Embryonic facial prominence (tissue), 1 donor: Measurements from ENCODE around the gene SYT15B.
"Not testable (repeated sequence)": the region's sequence is repeated elsewhere in the genome, so short reads cannot be mapped to it uniquely, and the experiment has no call there.

Experiments used
- DNase-seq: peaks from one replicate; pipeline ENCODE4 v3.0.0-alpha.2; 2016; ENCODE audit errors: extremely low spot score

The SYT15B gene

DNA sequence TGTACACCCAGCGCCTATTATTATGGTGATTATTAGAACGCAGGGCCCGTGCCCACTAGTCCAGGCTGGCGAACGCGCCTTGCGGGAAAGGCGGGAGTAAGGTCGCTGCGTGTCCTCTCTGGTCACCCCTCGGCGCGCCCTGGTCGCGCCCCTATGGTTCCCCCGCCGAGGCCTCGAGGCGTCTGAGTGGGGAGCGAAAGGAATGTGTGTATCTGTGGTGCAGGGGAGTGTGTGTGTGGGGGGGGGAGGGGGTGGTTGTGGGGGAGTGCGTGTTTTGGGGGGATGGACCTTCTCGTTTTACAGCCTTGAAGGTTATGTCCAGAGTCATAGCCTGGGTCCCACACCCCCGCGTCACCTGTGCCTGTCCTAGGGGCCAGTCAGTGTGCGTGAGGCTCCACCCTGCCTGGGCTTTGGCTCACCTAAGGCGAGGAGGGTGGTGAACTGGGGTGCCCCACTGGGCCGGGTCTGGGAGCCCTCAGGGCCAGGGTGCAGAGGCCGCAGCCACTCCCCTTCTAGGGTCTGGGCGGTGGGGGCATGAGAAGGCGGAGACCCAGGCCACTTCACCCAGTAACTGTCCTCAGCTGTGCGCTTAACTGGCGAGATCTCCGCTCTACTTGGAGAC lies at the start of gene SYT15B:
SYT15B (minus strand) TSS at position 39 of the 622 bp plus-strand sequence. CDS start 952 bp downstream, outside the sequence.
- DNase-seq, result not testable (repeated sequence)

DNA sequence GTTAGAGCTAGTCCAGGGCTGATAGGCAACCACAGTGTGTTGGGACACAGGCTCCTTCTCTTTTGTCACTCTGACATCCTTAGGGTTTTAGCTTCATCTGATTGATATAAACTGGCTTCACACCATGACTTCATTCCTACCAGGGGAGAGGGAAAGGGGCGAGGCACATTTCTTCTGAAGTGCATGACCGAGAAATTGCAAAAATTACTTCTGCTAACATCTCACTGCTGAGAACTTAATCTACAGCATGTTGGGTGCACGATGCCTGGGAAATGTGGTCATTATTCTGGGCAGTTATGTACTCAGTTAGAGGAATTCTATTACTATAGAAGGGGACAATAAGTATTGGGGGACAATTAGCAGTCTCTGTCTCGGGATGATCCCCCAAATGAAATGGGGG lies 16.2 kb upstream of the SYT15B start:
- not testable (repeated sequence) for DNase-seq

DNA sequence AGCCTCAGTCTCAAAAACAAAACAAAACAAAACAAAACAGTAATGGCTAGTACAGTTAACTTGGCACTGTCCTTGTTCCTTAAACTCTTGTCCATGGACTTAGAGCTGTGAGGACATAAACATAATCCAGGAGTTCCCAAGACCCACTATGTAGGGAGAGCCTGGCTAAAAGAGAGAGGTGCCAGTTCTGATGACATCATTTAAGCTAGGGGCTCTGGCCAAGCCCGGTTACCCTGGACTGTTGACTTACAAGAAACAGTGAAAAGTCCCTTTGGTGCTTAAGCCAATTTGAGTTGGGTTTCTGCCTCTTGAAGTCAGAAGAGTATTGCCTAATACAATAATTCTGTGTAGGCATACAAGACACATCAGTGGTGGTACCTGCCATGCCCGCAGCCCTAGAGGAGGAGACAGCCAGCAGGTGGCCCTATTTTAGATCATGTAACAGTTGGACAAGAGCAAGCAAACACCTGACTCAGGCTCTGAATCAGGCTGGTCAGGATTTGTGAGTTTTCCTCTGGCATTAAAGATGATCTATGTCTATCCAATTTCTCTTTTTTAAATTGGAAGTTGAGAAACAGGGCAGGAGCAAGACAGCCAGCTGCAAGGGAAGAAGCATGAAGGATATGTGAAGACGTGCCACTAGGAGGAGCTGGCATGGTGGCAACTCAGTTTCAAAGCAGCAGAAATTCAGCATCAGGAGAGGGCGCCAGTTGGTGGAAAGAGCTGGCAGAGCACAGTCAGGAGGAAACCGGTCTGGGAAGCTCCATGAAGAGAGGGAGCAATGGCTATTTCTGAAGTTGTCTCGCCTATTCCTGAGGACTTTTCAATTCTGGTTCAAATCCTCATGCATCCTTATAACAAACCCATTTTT lies 12.2 kb upstream of the SYT15B start:
- peak; percentile 8 for DNase-seq

DNA sequence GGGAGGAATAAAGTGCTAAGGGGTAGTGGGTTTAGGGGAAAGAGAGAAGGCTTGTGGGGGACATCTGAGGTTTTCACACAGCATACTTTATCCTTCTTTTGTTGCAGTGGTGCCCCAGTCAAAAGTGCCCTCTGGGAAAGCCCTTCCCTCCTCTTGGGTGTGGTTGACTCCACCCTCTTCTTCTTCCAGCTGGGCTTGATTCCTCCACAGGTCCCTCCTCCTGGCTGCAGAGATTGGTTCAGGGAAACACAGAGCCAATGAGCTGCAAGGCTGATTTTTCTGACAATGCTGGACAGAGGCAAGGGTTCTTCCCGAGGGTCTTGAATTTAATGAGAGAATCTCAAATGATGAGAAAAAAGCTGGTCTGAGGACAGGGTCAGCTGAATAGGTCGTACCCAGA lies 7.4 kb upstream of the SYT15B start:
- DNase-seq, result not testable (repeated sequence)

DNA sequence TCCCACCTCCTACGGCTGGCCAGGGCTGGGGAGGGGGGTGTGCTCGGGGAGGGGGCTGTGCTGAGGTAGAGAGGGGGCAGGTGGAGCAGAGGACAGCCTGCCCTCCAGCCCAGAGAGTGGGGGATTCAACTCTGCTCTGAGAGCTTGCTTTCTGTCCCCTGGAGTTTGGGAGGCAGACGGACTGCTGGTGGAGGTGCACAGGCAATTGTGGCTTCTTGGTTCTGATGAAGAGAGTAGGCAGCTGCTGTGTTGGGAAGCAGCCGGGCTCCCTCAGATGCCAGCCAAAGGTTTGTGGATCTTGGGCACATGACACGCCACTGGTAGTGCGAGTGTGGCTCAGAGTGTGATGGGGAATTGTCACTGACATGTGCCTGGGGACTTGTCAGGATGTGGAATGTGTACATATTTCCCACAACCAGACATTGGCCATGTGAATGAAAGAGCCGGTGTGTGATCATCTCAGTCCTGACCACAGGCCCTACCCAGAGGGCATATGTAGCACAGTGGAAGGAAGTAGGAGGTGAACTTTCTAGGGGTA lies 5.3 kb upstream of the SYT15B start:
- not testable (repeated sequence) for DNase-seq

DNA sequence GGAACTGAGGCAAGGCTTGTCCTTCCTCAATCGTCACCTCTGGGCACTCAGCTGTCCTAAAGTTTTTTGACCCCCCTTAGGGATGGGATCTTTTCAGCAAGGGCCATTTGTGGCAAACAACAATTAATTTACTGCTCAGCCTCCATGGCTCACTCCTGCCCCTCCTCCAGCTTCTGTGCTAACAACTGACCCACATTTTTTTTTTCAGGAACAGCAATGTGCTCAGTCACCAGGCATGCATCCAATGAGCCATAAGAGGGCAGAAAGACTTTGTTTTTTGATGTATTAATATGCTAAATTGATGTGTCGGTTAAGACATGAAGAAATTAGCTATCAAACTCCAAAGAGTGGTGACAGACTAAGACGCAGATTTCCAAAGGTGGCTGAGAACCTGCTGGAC lies 4.7 kb upstream of the SYT15B start:
- DNase-seq, result peak; percentile 4

DNA sequence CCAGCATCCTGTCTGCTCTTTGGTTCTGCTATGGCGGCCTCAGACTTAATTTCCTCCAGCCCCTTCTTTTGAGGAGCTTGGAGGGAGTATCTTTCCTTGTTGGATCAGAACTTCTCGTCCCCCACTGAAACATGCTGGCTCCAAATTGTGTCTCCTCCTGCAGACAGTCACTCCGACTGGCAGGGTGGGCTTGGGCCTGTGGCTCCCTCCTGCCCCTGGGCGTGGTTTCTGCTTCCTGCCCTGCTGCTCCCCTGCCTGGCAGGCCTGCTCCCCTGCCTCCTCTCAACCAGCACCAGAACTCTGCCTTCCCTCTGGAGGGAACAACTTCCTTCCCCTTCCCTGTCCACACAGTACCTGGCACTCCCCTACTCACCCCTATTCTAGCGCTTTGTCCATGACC lies 3.8 kb upstream of the SYT15B start:
- not testable (repeated sequence) for DNase-seq

DNA sequence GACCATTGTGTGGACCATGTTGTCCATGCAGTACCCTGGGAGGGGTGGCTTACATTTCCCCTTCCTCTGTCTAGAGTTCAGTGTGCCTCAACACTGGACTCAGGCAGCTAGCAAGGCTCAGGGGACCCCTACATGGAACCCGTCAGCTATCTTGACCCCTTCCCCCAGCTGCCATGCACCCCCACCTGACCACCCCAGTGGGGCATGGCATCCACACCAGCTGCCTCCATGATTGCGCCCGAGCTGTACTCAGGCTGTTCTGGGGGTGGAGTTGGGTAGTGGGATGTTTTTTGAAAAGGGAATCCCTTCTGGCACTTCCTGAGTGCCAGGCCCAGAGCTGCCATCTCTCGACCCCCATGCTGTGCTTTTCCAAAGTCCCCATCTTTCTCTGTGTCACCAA lies 1.8 kb upstream of the SYT15B start:
- not testable (repeated sequence) for DNase-seq

DNA sequence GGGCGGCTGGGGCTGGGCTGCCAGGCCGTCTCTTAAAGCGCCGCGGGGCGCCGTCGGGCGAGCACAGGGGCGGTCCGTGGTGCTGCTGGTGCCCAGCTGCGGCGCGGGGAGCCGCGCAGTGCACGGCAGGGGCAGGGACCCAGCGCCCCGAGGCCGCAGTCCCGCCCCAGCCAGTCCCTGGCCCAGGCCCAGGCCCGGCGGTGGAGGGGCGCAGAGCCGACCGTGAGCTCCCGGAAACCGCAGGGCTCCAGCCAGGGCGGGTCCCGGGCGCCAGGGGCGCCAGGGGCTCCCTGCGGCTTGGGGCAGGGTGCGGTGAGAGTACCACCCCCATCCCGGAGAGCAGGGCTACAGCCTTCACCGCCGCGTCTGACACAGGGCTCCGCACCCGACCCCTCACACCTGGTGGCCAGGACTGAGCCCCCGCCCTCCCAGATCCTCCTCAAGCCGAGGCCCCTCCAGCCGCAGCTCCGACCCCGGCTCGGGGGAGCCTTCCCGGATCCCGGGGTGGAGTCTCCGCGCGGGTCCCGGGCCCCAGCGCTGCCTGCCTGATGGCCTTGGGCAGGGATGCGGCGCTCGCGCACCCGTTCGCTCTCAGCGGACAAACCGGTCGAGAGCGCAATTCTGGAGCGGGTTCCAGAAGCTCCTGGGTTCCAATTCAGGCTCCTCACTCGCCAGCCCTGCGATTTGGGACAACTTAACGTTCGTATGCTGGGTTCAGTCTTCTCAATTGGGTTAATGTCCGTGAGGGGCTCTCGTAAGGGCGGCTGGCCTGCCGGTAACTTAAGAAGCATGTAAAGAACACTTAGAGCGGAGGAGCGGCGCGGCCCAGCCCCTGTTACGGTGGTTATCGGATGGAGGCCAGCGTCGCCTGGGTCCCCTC lies 478 bp downstream of the SYT15B start:
- DNase-seq, result peak; percentile 4

DNA sequence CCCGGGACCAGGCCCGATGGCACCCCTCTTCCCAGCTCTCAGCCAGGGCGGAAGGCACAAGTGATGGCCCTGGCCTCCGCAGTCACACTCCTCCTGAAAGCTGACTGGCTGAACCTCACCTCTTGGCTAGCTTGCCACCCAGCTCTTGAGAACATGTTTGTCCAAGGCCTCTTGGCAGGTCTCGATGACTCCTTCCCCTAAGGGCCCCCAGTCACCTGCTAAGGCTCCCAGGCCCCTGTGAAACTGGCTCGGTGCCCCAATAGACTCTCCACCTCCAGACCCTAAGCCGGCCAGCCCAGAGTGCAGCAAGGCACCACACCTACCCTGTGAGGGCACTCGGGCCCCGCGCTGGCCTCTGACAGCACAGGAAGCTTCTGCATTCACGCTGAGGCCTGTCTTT lies 4.5 kb downstream of the SYT15B start:
- not testable (repeated sequence) for DNase-seq

DNA sequence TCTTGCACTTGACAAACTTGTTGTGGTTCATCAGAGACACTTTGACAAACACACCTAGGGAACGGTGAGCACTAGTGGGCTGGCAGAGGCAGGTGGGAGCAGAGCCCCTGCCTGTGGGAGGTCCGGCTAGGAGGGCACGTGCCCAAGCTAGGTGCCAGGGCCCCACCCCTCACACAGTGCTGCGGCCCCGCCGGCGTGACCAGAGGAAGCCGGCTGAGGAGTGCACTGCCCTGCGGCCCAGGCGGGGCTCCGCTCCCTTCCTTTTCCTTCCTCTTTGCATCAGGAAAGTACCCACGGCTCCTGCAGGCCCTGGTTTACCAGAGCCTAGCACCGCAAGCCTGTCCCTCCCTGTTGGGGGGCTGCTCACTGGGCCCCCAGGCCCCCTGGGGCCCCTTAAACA lies 7.2 kb downstream of the SYT15B start:
- not testable (repeated sequence) for DNase-seq

DNA sequence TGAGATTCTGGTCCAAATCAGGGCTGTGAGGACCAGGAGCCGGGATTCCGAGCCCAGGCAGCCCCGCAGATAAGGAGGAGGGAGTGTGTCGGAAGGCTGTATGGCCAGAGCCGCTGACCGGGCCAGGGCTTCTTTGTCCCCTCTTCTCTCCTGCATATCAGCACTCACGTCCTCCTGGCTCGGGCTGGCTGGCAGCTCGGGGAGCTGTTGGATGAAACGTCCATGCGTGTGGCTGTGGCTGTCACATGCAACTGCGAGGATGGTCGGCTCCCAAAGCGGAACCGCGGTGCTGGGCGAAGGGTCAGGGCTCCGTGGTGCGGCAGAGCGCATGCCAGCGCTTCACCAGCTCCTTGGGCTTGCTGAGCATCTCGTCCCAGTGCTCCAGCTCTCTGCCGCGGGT lies 9.5 kb downstream of the SYT15B start:
- DNase-seq, result not testable (repeated sequence)

DNA sequence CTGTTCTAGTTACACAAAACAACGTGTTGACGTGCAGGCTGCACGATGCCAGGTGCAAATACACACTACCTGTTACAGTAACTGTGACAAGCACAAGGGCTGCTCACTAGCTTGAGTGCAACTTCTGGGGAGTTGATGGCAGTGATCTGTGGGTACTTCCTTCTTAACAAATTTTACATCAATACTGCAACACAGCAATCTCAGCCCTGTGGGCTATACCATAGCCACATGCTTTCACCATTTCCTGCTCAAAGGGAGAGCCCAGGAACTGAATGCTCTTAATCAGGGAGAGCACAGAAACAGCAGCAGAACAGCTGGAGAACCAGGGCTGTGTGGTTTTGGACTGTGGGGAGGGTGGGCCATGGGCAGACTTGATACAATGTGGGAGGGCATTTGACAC lies 10.2 kb downstream of the SYT15B start:
- not testable (repeated sequence) for DNase-seq

DNA sequence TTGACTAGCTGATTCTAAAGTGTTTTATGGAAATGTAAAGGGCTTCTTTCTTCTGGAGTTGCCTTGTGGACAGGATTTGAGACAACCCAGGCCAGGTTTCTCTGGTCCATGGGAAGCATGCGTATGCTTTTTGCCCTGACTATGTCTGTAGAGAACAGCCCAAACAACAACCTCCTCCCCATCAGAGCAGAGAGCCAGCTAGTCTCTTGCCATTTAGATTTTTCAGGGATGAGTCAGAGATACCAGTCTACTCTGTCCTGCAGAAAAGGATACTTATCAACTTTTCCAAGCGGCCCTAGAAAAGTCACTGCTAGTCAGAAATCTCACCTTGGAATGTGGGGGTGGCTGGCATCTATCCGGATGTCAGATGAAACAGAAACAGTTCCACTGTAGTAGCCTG lies 11.6 kb downstream of the SYT15B start:
- DNase-seq, result not testable (repeated sequence)

DNA sequence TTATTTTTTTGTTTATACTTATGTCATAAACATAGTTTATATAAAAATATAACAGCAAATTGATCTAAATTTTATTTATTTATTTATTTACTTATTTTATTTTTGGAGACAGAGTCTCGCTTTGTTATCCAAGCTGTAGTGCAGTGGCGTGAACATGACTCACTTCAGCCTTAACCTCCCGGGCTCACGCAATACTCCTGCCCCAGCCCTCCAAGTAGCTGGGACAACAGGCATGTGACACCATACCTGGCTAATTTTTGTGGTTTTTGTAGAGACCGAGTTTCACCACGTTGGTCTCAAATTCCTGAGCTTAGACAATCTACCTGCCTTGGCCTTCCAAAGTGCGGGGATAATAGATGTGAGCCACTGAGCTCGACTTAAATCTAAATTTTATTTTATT lies 13.0 kb downstream of the SYT15B start:
- DNase-seq, result not testable (repeated sequence)

DNA sequence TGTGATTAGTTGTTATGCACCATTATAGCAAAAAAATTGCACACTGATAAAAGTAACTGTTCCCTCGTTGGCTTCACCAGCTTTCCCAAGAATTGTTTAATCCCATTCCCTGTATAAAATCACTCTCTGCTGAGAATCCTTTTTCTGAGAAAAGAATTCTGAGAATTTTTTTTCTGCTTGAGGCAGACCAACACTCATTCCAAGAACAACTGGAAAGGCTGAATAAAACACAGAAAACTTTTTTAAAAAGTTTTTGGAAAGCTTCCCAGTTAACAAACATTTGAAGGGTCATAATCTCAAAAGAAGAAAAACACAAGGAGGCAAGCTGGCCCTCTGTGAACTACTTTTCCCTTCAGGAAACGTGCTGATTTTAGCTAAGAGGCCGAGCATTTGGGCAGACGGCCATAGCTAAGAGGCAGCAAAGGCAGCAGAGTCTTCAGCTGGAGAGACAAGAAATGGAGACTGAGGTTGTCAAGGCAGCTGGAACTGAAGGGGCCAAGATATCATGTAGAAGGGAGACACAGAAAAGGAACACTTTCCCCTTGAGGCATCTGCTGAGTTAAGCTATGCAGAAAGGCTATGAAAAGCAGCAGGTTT lies 16.5 kb downstream of the SYT15B start:
- DNase-seq, result not testable (repeated sequence)

DNA sequence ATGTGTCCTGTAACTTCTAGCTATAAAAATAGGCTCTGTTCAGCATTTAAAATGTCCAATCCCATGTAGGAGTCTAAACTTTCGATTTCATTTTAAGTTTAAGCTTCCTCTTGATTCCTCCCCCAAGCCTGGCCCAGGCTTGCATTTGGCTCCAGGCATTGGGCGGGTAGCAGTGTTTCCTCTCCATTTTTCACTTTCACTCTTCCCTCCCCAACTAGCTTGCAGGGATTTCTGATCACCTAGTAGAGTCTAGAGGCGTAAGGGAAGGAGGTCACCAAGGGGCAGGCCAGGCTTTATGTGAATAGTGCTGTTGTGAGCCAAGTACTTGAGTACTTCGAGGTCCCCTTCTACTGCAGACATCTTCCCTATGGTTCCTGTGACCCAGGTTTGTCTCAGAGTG lies 18.5 kb downstream of the SYT15B start:
- DNase-seq, result not testable (repeated sequence)

DNA sequence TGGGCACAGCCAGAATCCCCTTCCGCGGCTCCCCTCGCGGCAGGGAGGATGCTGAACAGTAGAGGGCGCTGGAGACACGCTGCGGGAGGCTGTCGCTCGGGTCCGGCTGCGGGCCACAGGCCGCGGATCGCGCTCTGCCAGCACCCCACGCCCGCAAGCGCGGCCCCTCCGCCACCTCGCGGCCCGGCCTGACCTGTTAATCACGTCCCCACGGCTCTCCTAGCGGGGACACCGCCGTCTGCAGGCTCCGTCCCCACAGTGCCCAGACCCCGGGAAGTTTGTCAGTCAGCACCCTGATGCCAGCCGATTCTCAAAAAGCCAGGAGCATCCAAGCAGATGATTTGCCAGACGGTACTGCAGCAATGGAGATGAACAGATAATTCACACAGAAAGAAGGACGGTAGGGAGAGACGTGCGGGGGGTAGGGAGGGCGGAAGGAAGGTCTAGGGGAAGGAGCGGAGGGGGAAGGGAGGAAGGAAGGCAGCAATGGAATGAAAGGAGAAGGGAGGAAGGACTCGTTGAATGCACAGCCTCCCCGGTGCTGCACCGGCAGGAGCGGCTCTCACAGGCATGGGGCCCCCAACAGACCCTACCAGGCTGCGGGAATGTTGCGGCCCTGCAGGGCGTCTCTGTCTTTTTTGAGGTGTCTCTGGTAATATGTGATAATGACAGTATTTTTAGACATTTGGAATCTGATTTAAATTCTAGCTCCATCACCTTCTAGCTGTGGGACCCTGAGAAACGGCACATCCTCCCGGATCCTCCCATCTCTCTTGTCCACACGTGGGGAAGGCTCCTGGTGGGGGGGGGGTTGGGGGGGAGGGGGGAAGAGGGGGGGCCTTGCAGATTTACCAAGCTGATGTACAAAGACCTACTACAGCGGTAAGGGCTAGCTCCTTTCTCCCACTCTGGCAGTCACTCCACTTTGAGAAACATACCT lies 19.5 kb downstream of the SYT15B start:
- DNase-seq, result peak; percentile 4

DNA sequence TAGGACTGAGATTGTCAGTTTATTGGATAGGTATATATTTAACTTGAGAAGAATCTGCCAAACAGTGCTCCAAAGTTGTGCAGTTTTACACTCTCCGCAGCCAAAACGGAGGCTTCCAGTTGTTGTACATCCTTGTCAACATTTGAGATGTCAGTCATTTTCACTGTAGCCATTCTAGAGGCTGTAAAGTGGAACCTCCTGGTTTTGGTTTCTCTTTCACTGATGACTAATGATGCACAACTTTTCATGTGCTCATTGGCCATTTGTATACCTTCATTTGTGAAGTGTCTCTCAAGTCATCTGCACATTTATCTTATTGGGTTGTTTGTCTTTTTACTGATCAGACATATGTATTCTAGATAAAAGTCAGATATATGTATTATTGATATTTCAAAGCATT lies 22.5 kb downstream of the SYT15B start:
- DNase-seq, result not testable (repeated sequence)

DNA sequence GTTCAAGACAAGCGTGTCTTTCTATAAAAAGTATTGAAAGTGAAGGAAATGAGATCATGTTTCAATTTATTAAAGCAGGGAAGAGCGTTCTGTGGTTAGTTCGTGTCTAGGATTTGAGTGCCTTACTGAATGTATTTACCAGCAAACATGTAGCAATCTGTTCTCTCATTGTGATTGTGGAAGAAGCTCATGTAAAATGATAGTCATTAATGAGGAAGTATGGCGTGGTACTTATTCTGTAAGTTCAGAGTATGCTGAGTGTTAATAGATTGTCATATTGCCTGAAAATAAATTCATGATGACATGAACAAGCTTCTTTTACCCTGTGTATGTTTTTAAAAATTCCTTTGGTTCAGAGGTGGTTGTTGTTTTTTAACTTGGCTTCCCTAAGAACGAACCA lies 32.5 kb downstream of the SYT15B start:
- not testable (repeated sequence) for DNase-seq
